Bone marrow (tissue), 2 donors: ENCODE data around the gene ITPR1.

Experiments used
- DNase-seq, 2 donors: peaks; one replicate each; lab custom pipeline; 2025; lab: John Stamatoyannopoulos, UW

ITPR1 gene

GRCh38 chr3:4744405-4745234, 251.5 kb downstream of the ITPR1 start:
- DNase-seq = no peak

- no peak for DNase-seq
Observed at GRCh38 chr3:4745235-4745610, 252.1 kb downstream of the ITPR1 start.

GRCh38 chr3:4746241-4746958, 253.3 kb downstream of the ITPR1 start:
- DNase-seq = no peak

GRCh38 chr3:4748127-4748526, 255.0 kb downstream of the ITPR1 start:
- DNase-seq = no peak

- no peak for DNase-seq
Observed at GRCh38 chr3:4748701-4749378, 255.7 kb downstream of the ITPR1 start.

- no peak for DNase-seq
Observed at GRCh38 chr3:4749567-4750002, 256.4 kb downstream of the ITPR1 start.

GRCh38 chr3:4750306-4750968, 257.3 kb downstream of the ITPR1 start:
- DNase-seq = peak in 1 of 2 donors; percentile 17

- no peak for DNase-seq
Observed at GRCh38 chr3:4751029-4751501, 257.9 kb downstream of the ITPR1 start.

GRCh38 chr3:4751502-4752101, 258.5 kb downstream of the ITPR1 start:
- peak; percentile 19 to 38 for DNase-seq

- DNase-seq = peak in 1 of 2 donors; percentile 18
Observed at GRCh38 chr3:4752201-4753072, 259.3 kb downstream of the ITPR1 start.

- no peak for DNase-seq
Observed at GRCh38 chr3:4753073-4753691, 260.0 kb downstream of the ITPR1 start.

GRCh38 chr3:4754180-4755086, 261.3 kb downstream of the ITPR1 start:
- no peak for DNase-seq

- no peak for DNase-seq
Observed at GRCh38 chr3:4755566-4755965, 262.4 kb downstream of the ITPR1 start.

- DNase-seq = no peak
Observed at GRCh38 chr3:4756057-4756775, 263.1 kb downstream of the ITPR1 start.

- DNase-seq = no peak
Observed at GRCh38 chr3:4756855-4757574, 263.9 kb downstream of the ITPR1 start.

- no peak for DNase-seq
Observed at GRCh38 chr3:4757575-4758248, 264.6 kb downstream of the ITPR1 start.

- no peak for DNase-seq
Observed at GRCh38 chr3:4758249-4758860, 265.2 kb downstream of the ITPR1 start.
